ENCODE measurements around the gene REST.
"Not testable (repeated sequence)": the region's sequence is repeated elsewhere in the genome, so short reads cannot be mapped to it uniquely, and the experiment has no call there.

REST gene

DNA sequence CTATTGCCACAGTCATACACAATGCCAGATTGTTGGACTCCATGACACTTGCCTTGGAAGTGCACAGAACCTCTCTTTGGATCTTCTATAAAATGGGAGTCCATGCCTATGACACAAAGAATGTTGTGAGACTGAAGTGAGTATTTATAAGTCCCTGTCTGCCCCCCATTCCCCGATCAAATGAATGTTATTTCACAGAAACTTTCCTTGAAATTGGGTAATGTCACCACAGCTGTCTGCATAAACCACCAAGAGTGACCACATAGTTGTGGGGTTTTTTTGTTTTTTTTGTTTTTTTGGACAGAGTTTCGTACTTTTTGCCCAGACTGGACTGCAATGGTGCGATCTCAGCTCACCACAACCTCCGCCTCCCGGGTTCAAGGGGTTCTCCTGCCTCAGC, 27.1 kb upstream of the REST start:
- no peaks in the 10 kb centered on the region for H3K36me3 Mint-ChIP-seq (ENCODE audit: low read depth)
- H3K27ac Mint-ChIP-seq: no peak overlapping the region
- H3K4me3 Mint-ChIP-seq: no peak overlapping the region
- no peak for DNase-seq
- peaks cover 10% of the 10 kb centered on the region for H3K9me3 Mint-ChIP-seq
- H3K4me1 Mint-ChIP-seq: peaks cover 8% of the 10 kb centered on the region
- peaks cover 18% of the 10 kb centered on the region for H3K27me3 Mint-ChIP-seq (ENCODE audit: low read depth, poor library complexity)
- TF ChIP-seq, protein P1, sequence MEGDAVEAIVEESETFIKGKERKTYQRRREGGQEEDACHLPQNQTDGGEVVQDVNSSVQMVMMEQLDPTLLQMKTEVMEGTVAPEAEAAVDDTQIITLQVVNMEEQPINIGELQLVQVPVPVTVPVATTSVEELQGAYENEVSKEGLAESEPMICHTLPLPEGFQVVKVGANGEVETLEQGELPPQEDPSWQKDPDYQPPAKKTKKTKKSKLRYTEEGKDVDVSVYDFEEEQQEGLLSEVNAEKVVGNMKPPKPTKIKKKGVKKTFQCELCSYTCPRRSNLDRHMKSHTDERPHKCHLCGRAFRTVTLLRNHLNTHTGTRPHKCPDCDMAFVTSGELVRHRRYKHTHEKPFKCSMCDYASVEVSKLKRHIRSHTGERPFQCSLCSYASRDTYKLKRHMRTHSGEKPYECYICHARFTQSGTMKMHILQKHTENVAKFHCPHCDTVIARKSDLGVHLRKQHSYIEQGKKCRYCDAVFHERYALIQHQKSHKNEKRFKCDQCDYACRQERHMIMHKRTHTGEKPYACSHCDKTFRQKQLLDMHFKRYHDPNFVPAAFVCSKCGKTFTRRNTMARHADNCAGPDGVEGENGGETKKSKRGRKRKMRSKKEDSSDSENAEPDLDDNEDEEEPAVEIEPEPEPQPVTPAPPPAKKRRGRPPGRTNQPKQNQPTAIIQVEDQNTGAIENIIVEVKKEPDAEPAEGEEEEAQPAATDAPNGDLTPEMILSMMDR (IDR thresholded peaks at IDR 0.05): no peak

GRCh38 chr4:56884511-56884910, 23.2 kb upstream of the REST start:
- H3K36me3 Mint-ChIP-seq (ENCODE audit: low read depth); H3K4me3 Mint-ChIP-seq; H3K4me1 Mint-ChIP-seq; H3K27ac Mint-ChIP-seq; DNase-seq: not testable (repeated sequence)
- peaks cover 18% of the 10 kb centered on the region for H3K27me3 Mint-ChIP-seq (ENCODE audit: low read depth, poor library complexity)
- H3K9me3 Mint-ChIP-seq: peaks cover 32% of the 10 kb centered on the region

GRCh38 chr4:56892691-56893090, 15.0 kb upstream of the REST start:
- Mint-ChIP-seq H3K4me1 (peaks cover 4% of the 10 kb centered on the region), H3K27ac (no peak overlapping the region), H3K36me3 (ENCODE audit: low read depth) (no peaks in the 10 kb centered on the region), H3K9me3 (peaks cover 34% of the 10 kb centered on the region), H3K4me3 (no peak overlapping the region), H3K27me3 (ENCODE audit: low read depth, poor library complexity) (peaks cover 4% of the 10 kb centered on the region)
- TF ChIP-seq, protein P1 (IDR thresholded peaks at IDR 0.05): no peak
- DNase-seq: no peak

DNA sequence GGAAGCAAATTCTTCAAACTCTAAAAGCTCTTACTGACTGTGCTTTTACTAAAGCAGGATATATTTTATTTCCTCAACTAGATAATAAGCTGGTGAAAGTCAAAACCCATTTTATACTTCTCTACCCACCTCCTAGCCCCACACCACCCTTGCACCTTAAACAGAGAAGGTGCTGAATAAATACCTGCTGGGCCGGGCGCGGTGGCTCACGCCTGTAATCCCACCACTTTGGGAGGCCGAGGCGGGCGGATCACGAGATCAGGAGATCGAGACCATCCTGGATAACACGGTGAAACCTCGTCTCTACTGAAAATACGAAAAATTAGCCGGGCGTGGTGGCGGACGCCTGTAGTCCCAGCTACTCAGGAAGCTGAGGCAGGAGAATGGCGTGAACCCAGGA, 9.9 kb upstream of the REST start:
- not testable (repeated sequence) for H3K9me3 Mint-ChIP-seq; DNase-seq; H3K27ac Mint-ChIP-seq; H3K36me3 Mint-ChIP-seq (ENCODE audit: low read depth); H3K4me3 Mint-ChIP-seq; H3K27me3 Mint-ChIP-seq (ENCODE audit: low read depth, poor library complexity)
- peaks cover 10% of the 10 kb centered on the region for H3K4me1 Mint-ChIP-seq

DNA sequence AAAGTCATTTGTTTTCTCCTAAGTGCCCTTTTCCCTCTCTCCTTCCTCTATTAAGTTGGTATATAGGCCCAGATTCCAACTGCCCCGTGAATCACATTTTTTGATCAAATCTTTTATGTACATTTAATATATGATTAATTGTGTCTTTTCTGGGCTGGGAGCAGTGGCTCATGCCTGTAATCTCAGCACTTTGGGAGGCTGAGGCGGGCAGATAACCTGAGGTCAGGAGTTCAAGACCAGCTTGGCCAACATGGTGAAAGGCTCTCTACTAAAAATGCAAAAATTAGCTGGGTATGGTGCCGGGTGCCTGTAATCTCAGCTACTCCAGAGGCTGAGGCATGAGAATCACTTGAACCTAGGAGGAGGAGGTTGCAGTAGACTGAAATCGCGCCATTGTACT, 7.5 kb upstream of the REST start:
- H3K4me3 Mint-ChIP-seq, DNase-seq: not testable (repeated sequence)

GRCh38 chr4:56902703-56903102, 5.0 kb upstream of the REST start:
- no peaks in the 10 kb centered on the region for H3K36me3 Mint-ChIP-seq (ENCODE audit: low read depth)
- H3K9me3 Mint-ChIP-seq: no peaks in the 10 kb centered on the region
- TF ChIP-seq, protein P1 (IDR thresholded peaks at IDR 0.05): no peak
- H3K27me3 Mint-ChIP-seq (ENCODE audit: low read depth, poor library complexity): peaks cover 19% of the 10 kb centered on the region
- H3K4me1 Mint-ChIP-seq: peaks cover 21% of the 10 kb centered on the region
- no peak overlapping the region for H3K27ac Mint-ChIP-seq
- no peak overlapping the region for H3K4me3 Mint-ChIP-seq
- DNase-seq: no peak

More for the DNA sequence above, 7.5 kb upstream of the REST start:
- H3K4me1 Mint-ChIP-seq: peaks cover 10% of the 10 kb centered on the region
- not testable (repeated sequence) for H3K27ac Mint-ChIP-seq; H3K27me3 Mint-ChIP-seq (ENCODE audit: low read depth, poor library complexity); H3K36me3 Mint-ChIP-seq (ENCODE audit: low read depth); H3K9me3 Mint-ChIP-seq

DNA sequence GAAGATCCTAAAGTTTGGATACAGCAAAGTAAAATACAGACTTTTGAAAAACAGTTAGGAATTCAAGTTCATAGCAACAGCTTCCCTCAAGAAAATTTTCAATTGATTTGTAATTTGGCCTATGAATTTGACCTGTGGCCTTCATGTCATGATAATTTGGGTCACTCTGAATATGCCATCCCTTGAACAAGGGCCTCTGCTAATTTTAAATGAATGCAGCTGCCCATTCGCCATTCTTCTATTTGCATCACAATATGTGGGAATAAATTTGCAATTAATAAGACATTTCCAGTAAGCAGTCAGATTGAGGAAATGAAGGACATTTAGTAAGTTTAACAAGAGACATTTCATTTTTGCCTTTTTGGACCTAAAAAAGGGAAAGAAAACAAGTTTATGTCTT, 1.9 kb upstream of the REST start:
- no peak for DNase-seq
- no peak overlapping the region for H3K4me3 Mint-ChIP-seq
- H3K27ac Mint-ChIP-seq: no peak overlapping the region
- peaks cover 19% of the 10 kb centered on the region for H3K27me3 Mint-ChIP-seq (ENCODE audit: low read depth, poor library complexity)
- TF ChIP-seq, protein P1 (IDR thresholded peaks at IDR 0.05): no peak
- peaks cover 27% of the 10 kb centered on the region for H3K4me1 Mint-ChIP-seq
- peaks cover 4% of the 10 kb centered on the region for H3K36me3 Mint-ChIP-seq (ENCODE audit: low read depth)
- H3K9me3 Mint-ChIP-seq: no peaks in the 10 kb centered on the region
